Body of pancreas (tissue), 4 donors: Measurements from ENCODE around the gene SLC11A1.

Source experiments
- POLR2A ChIP-seq, 3 donors: fragments of 450-650 bp; IDR thresholded peaks; one replicate each; pipeline ENCODE4 v1.6.1; 2016; ENCODE audit warnings: antibody characterized with exemption in 3 of 3, mild to moderate bottlenecking in 2 of 3
- TF ChIP-seq, protein P1 (sequence below), 7 experiments: fragments of 450-650 bp in 4 of 7; fragments of 200-600 bp in 3 of 7; sonication (generic) in 3 of 7; IDR thresholded peaks; one replicate each; pipeline ENCODE4 v1.5.1; 2016 to 2019; ENCODE audit warnings: antibody characterized with exemption in 7 of 7

DNA sequence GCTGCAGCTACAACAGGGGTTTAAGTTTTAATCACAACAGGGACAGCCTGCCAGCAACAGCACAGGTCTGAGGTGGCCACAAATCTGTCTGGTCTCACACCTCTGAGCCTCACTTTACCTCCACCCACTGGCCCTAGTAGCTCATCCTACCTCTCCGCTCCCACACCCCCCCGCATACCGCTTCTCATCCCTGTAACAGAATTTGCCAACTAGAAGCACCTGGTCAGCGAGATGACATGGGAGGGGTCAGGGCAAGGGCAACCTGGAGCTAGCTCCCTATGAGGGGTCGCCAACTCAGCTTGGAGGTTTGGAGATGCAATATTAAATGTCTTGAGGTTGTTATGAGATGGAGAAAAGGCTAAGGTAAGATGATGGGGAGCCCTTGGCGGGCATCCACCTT lies 17.9 kb upstream of the SLC11A1 start:
- TF ChIP-seq, protein P1, sequence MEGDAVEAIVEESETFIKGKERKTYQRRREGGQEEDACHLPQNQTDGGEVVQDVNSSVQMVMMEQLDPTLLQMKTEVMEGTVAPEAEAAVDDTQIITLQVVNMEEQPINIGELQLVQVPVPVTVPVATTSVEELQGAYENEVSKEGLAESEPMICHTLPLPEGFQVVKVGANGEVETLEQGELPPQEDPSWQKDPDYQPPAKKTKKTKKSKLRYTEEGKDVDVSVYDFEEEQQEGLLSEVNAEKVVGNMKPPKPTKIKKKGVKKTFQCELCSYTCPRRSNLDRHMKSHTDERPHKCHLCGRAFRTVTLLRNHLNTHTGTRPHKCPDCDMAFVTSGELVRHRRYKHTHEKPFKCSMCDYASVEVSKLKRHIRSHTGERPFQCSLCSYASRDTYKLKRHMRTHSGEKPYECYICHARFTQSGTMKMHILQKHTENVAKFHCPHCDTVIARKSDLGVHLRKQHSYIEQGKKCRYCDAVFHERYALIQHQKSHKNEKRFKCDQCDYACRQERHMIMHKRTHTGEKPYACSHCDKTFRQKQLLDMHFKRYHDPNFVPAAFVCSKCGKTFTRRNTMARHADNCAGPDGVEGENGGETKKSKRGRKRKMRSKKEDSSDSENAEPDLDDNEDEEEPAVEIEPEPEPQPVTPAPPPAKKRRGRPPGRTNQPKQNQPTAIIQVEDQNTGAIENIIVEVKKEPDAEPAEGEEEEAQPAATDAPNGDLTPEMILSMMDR (IDR thresholded peaks at IDR 0.05): no peak
- TF ChIP-seq POLR2A (IDR thresholded peaks at IDR 0.05): no peak
